A549 treated with AZD2906 at 1 μM for 4 hours (cell line): ENCODE data around the gene ST3GAL3. TPM values are rescaled to one million over a fixed set of nuclear protein-coding genes. Genes with fewer than 3 reads are reported as not detected.

ENCODE experiments used
- total RNA-seq: library from RNA; stranded (reverse); fragments of 200-300 nt; extraction: Qiagen RNA extraction; gene quantifications from 5 replicates; pipeline ENCODE4 v1.2.3, GENCODE V29; 2022

ST3GAL3 gene
- 2.1 to 2.9 TPM (median 2.7 TPM) in 5 replicates for total RNA-seq

GRCh38 chr1:43707190-43708001, at the start of gene ST3GAL3:
Gene ST3GAL3 (plus strand): TSS chr1:43707536. CDS start chr1:43736263, 28,727 bp downstream.

GRCh38 chr1:43933386-43934100, 226.2 kb downstream of the ST3GAL3 start, which contains the start of gene ARTN:
Gene ARTN (plus strand): TSS chr1:43933801. CDS start chr1:43935657, 1,856 bp downstream.

GRCh38 chr1:43946236-43947060, 239.1 kb downstream of the ST3GAL3 start, which contains the start of gene IPO13:
Gene IPO13 (plus strand): TSS chr1:43946950. CDS start chr1:43947601, 651 bp downstream.

GRCh38 chr1:43969746-43970466, 262.6 kb downstream of the ST3GAL3 start, which contains the start of gene DPH2:
Gene DPH2 (plus strand): TSS chr1:43970010. CDS start chr1:43970176, 166 bp downstream.

GRCh38 chr1:43974443-43975248, 267.3 kb downstream of the ST3GAL3 start, which contains the start of gene ATP6V0B:
Gene ATP6V0B (plus strand): TSS chr1:43974960. CDS start chr1:43975041, 81 bp downstream.

GRCh38 chr1:43978551-43979260, 271.4 kb downstream of the ST3GAL3 start, which contains the start of gene B4GALT2:
Gene B4GALT2 (plus strand): TSS chr1:43979210. CDS start chr1:43981161, 1,951 bp downstream.

Other genes starting within 250 kb of the ST3GAL3 start
- 77.2 to 91.6 TPM (median 89.1 TPM) in 5 replicates for gene PTPRF, start 176.7 kb upstream of the ST3GAL3 start, total RNA-seq
- gene KDM4A, start 57.4 kb upstream of the ST3GAL3 start, total RNA-seq, result 13.6 to 15.2 TPM (median 14.6 TPM) in 5 replicates
- gene ARTN, start 226.3 kb downstream of the ST3GAL3 start, total RNA-seq, result 0.14 to 0.39 TPM (median 0.28 TPM) in 5 replicates
- 11.9 to 16.5 TPM (median 14.9 TPM) in 5 replicates for gene IPO13, start 239.4 kb downstream of the ST3GAL3 start, total RNA-seq